ENCODE measurements around the gene PHYHIPL. TPM values are rescaled to one million over a fixed set of nuclear protein-coding genes. Genes with fewer than 3 reads are reported as not detected.

Gene PHYHIPL
- total and polyA plus RNA-seq, 4 experiments from 2014 or later: not detected

DNA sequence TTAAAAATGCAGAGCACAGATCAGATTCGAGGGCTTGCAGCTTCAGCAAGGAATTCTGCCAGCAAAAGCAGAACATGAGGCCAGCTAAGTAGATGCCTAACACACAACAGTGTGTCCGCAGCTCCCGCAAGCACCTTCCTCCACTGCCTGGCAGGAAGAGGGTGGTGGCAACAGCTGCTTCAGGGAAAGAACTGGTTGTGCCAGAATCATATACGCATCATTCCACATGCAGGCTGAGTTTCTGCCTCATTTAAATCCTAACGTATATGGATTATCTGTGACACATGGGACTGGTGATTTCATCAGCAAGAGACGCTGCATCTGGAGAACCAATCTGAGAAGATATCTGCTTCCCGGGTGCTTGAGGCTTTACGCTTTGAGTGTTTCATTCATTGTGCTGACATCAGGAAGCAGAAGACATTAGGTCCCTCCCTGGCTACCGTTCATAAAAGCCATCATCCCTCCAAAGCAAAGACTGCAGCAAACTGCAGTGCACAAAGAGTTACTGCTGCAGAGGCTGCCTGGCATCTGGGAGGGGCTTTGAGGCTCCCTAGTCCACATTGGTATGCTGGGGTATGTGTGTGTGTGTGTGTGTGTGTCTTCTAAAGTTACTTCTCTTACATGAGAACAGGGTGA is 107.1 kb downstream of the PHYHIPL start:
- DNase-seq: no peak
- no peak overlapping the region for H3K27ac Mint-ChIP-seq
- H3K27ac ChIP-seq (ENCODE audit: low read depth, low read length): no peak overlapping the region
- peaks cover 0 to 11% (median 0%) of the 10 kb centered on the region in 8 donors for H3K9me3 Mint-ChIP-seq
- H3K4me3 Mint-ChIP-seq: no peak overlapping the region
- no peaks in the 10 kb centered on the region for H3K4me1 ChIP-seq (ENCODE audit: insufficient read depth, low read length)
- ChIA-PET POLR2A (ENCODE audit: partially characterized antibody) (no interaction called here), CTCF (ENCODE audit: partially characterized antibody) (no interaction called here)
- no peaks in the 10 kb centered on the region for H3K27me3 Mint-ChIP-seq
- intact Hi-C loops (cut with micrococcal nuclease): no loop called here
- no peaks in the 10 kb centered on the region for H3K9me3 ChIP-seq (ENCODE audit: control insufficient read depth in 1 of 2, low read length in 2 of 2)
- H3K27me3 ChIP-seq (ENCODE audit: insufficient read depth, low read length): no peaks in the 10 kb centered on the region
- no peaks in the 10 kb centered on the region for H3K36me3 ChIP-seq (ENCODE audit: insufficient read depth, low read length)
- no peak overlapping the region for H3K4me3 ChIP-seq (ENCODE audit: low read length in 2 of 2)
- H3K36me3 Mint-ChIP-seq: no peaks in the 10 kb centered on the region
- no peaks in the 10 kb centered on the region for H3K4me1 Mint-ChIP-seq

DNA sequence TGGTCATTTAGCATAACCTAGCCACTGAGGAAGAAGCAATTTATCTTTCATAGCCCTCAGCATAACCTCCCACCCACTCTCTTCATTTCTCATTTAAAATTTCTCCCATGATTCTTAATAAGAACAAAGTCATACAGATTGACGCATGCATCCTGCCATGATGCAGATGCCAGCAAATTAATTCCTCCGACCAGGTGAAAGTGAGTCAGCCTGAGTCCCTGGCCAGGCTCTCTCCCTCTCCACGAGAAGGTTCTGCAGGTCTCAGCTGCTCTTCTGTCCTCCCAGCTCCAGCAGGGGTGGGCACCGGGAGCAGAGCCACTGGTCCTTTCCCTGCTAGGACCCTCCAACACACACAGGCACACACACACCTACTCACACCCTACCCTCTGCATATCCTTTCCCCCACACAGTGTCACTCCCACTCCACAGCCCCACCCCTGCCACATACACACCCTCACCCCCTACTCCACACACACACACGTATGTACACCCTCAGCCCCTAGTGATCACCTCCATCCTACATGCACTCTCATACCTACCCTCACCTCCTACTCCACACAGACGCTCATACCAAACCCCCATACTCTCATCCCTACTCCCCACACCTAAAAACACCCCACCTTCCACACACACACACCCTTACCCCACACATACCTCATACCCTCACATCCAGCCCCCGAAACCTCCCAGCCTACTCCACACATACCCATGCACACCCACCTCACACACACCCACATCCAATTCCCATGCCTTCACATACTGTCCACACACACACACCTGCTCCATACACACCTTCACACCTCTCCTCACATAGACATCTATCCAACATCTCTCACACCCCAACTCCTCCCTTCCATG is 107.9 kb downstream of the PHYHIPL start:
- intact Hi-C loops (cut with micrococcal nuclease): no loop called here
- H3K27me3 ChIP-seq (ENCODE audit: insufficient read depth, low read length): no peaks in the 10 kb centered on the region

DNA sequence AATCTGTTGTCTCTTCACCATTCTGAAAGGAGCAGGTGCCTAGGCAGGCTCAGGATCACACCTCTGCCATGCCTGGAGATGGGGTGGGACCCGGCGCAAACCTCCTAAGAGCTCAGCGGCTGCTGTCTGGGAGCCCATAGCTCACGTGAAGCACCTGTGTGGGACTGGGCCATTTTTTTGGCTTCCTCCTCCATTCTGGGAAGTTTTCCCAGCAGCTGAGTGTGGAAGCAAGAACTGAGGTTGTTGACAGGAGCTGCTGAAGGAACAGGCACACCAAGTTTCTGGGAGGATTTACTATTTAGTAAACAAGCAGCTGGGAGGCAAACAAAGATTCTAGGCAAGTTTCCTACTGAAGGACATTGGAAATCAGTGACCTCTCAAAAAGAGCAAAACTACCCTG is 108.6 kb downstream of the PHYHIPL start:
- H3K4me1 ChIP-seq (ENCODE audit: insufficient read depth, low read length): no peaks in the 10 kb centered on the region
- no peaks in the 10 kb centered on the region for H3K4me1 Mint-ChIP-seq
- H3K9me3 Mint-ChIP-seq: peaks cover 0 to 11% (median 0%) of the 10 kb centered on the region in 8 donors
- no peaks in the 10 kb centered on the region for H3K27me3 ChIP-seq (ENCODE audit: insufficient read depth, low read length)
- POLR2A ChIA-PET (ENCODE audit: partially characterized antibody): no interaction called here
- no peaks in the 10 kb centered on the region for H3K36me3 Mint-ChIP-seq
- CTCF ChIA-PET (ENCODE audit: partially characterized antibody): no interaction called here
- H3K4me3 Mint-ChIP-seq: no peak overlapping the region
- H3K9me3 ChIP-seq (ENCODE audit: control insufficient read depth in 1 of 2, low read length in 2 of 2): no peaks in the 10 kb centered on the region
- H3K27me3 Mint-ChIP-seq: no peaks in the 10 kb centered on the region
- no peaks in the 10 kb centered on the region for H3K36me3 ChIP-seq (ENCODE audit: insufficient read depth, low read length)
- no peak for DNase-seq
- H3K4me3 ChIP-seq (ENCODE audit: low read length in 2 of 2): no peak overlapping the region
- no peak overlapping the region for H3K27ac Mint-ChIP-seq
- no peak overlapping the region for H3K27ac ChIP-seq (ENCODE audit: low read depth, low read length)
- intact Hi-C loops (cut with micrococcal nuclease): no loop called here

More for the DNA sequence above, 107.9 kb downstream of the PHYHIPL start:
- POLR2A ChIA-PET (ENCODE audit: partially characterized antibody): no interaction called here
- Mint-ChIP-seq H3K27me3 (no peaks in the 10 kb centered on the region), H3K4me1 (no peaks in the 10 kb centered on the region), H3K27ac (no peak overlapping the region), H3K9me3 (peaks cover 0 to 11% (median 0%) of the 10 kb centered on the region in 8 donors), H3K36me3 (no peaks in the 10 kb centered on the region), H3K4me3 (no peak overlapping the region)
- Histone ChIP-seq H3K4me1 (ENCODE audit: insufficient read depth, low read length) (no peaks in the 10 kb centered on the region), H3K27ac (ENCODE audit: low read depth, low read length) (no peak overlapping the region), H3K4me3 (ENCODE audit: low read length in 2 of 2) (no peak overlapping the region), H3K36me3 (ENCODE audit: insufficient read depth, low read length) (no peaks in the 10 kb centered on the region), H3K9me3 (ENCODE audit: control insufficient read depth in 1 of 2, low read length in 2 of 2) (no peaks in the 10 kb centered on the region)
- DNase-seq: no peak
- CTCF ChIA-PET (ENCODE audit: partially characterized antibody): no interaction called here

DNA sequence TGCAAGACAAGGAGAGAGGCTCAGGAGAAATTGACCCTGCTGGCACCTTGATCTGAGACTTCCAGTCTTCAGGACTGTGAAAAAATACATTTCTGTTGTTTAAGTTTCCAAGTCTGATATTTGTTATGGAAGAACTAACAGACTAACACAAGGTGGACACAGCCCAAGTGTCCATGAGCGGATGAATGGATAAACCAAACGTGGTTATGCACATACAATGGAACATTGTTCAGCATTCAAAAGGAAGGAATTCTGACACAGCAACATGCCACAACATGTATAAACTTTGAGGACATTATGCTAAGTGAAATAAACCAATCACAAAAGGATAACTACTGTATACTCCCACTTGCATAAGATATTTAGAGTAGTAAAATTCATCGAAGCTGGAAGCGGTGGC is 109.4 kb downstream of the PHYHIPL start:
- CTCF ChIA-PET (ENCODE audit: partially characterized antibody): no interaction called here

DNA sequence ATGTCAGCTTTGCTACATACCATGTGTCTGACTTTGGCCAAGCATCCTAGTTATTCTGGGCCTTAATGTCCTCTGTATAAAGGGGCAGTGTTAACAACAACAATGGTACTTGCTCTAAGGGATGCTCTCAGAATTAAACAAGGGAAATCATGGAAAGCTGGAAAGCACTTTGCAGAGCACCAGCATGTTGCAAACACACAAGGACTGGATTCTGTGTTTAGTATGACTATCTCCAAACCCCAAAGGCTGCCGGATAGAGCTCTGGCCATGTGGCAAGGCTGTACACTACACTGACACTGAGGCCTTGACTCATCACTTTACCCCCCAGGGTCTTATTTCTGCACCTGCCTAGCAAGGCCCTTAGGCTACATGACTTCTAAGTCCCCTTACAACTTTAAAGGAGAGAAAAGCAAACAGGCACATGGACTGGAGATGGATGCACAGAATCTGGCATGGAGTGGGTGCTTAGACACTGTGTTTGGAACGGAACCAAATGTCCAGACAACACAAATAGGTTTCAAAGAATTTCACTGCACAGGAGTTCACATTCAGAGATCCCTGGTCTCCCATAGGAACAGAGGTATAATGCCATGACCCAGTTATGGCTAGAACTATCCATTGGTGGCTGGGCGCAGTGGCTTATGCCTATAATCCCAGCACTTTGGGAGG is 111.3 kb downstream of the PHYHIPL start:
- Histone ChIP-seq H3K36me3 (ENCODE audit: insufficient read depth, low read length) (no peaks in the 10 kb centered on the region), H3K27me3 (ENCODE audit: insufficient read depth, low read length) (no peaks in the 10 kb centered on the region), H3K27ac (ENCODE audit: low read depth, low read length) (no peak overlapping the region), H3K4me3 (ENCODE audit: low read length in 2 of 2) (no peak overlapping the region), H3K9me3 (ENCODE audit: control insufficient read depth in 1 of 2, low read length in 2 of 2) (no peaks in the 10 kb centered on the region), H3K4me1 (ENCODE audit: insufficient read depth, low read length) (no peaks in the 10 kb centered on the region)
- intact Hi-C loops (cut with micrococcal nuclease): no loop called here
- Mint-ChIP-seq H3K36me3 (no peaks in the 10 kb centered on the region), H3K4me3 (no peak overlapping the region), H3K4me1 (no peaks in the 10 kb centered on the region), H3K27me3 (no peaks in the 10 kb centered on the region), H3K9me3 (peaks cover 0 to 7% (median 1%) of the 10 kb centered on the region in 8 donors), H3K27ac (no peak overlapping the region)
- POLR2A ChIA-PET (ENCODE audit: partially characterized antibody): no interaction called here
- no peak for DNase-seq
- CTCF ChIA-PET (ENCODE audit: partially characterized antibody): no interaction called here

More for the DNA sequence above, 109.4 kb downstream of the PHYHIPL start:
- H3K27ac ChIP-seq (ENCODE audit: low read depth, low read length): no peak overlapping the region
- Mint-ChIP-seq H3K27ac (no peak overlapping the region), H3K4me3 (no peak overlapping the region), H3K27me3 (no peaks in the 10 kb centered on the region), H3K4me1 (no peaks in the 10 kb centered on the region), H3K9me3 (peaks cover 0 to 7% (median under 1%) of the 10 kb centered on the region in 8 donors), H3K36me3 (no peaks in the 10 kb centered on the region)
- POLR2A ChIA-PET (ENCODE audit: partially characterized antibody): no interaction called here
- H3K9me3 ChIP-seq (ENCODE audit: control insufficient read depth in 1 of 2, low read length in 2 of 2): no peaks in the 10 kb centered on the region
- intact Hi-C loops (cut with micrococcal nuclease): no loop called here
- H3K4me3 ChIP-seq (ENCODE audit: low read length in 2 of 2): no peak overlapping the region
- no peaks in the 10 kb centered on the region for H3K4me1 ChIP-seq (ENCODE audit: insufficient read depth, low read length)
- H3K36me3 ChIP-seq (ENCODE audit: insufficient read depth, low read length): no peaks in the 10 kb centered on the region
- no peak for DNase-seq
- H3K27me3 ChIP-seq (ENCODE audit: insufficient read depth, low read length): no peaks in the 10 kb centered on the region

DNA sequence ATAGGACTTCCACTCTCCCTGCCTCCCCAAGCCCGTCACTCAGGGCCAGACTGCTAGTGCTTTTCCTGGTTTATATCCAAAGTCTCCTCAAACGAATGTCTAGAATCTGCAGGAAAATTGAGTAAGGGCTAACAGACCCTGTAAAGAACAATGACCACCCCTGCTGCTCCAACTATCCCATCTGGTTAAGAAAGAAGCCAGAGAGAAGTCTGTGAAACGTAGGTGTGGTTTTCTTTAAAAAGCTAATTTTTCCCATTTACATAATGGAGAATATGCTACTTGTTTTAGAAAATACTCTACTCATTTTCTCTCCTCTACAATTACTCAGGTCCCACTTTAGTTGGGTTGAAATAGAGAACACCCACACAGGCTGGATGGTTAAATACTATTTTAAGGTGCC is 113.4 kb downstream of the PHYHIPL start:
- Mint-ChIP-seq H3K27ac (no peak overlapping the region), H3K9me3 (peaks cover 0 to 5% (median 2%) of the 10 kb centered on the region in 8 donors), H3K4me1 (no peaks in the 10 kb centered on the region), H3K36me3 (no peaks in the 10 kb centered on the region), H3K27me3 (no peaks in the 10 kb centered on the region), H3K4me3 (no peak overlapping the region)
- H3K36me3 ChIP-seq (ENCODE audit: insufficient read depth, low read length): no peaks in the 10 kb centered on the region
- ChIA-PET CTCF (ENCODE audit: partially characterized antibody) (no interaction called here), POLR2A (ENCODE audit: partially characterized antibody) (no interaction called here)
- H3K27ac ChIP-seq (ENCODE audit: low read depth, low read length): no peak overlapping the region
- DNase-seq: no peak
- intact Hi-C loops (cut with micrococcal nuclease): no loop called here
- no peaks in the 10 kb centered on the region for H3K4me1 ChIP-seq (ENCODE audit: insufficient read depth, low read length)
- H3K4me3 ChIP-seq (ENCODE audit: low read length in 2 of 2): no peak overlapping the region
- H3K27me3 ChIP-seq (ENCODE audit: insufficient read depth, low read length): no peaks in the 10 kb centered on the region
- H3K9me3 ChIP-seq (ENCODE audit: control insufficient read depth in 1 of 2, low read length in 2 of 2): no peaks in the 10 kb centered on the region

DNA sequence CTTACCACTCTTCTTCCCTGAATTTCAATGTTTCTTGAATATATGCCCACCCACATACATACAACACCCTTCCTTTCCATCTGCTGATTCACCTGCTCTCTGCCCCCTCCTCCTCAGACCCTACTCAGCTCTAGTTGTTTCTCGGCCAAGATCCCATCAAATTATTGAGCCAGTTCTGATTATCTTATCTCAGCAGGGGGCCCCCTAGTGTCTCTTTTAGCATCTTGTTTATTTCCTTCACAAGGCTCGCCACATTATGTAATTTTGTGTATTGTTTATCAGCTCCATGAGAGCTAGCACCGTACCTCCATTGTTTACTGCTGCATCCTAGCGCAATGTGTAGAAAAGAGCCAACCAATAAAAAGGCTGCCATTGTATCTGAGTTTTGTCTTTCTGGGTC is 114.0 kb downstream of the PHYHIPL start:
- no peak overlapping the region for H3K27ac ChIP-seq (ENCODE audit: low read depth, low read length)
- Mint-ChIP-seq H3K4me3 (no peak overlapping the region), H3K27me3 (no peaks in the 10 kb centered on the region), H3K9me3 (peaks cover 0 to 5% (median 2%) of the 10 kb centered on the region in 8 donors), H3K27ac (no peak overlapping the region), H3K4me1 (no peaks in the 10 kb centered on the region), H3K36me3 (no peaks in the 10 kb centered on the region)
- no peak for DNase-seq
- no peaks in the 10 kb centered on the region for H3K27me3 ChIP-seq (ENCODE audit: insufficient read depth, low read length)
- POLR2A ChIA-PET (ENCODE audit: partially characterized antibody): no interaction called here
- no peaks in the 10 kb centered on the region for H3K4me1 ChIP-seq (ENCODE audit: insufficient read depth, low read length)
- no peak overlapping the region for H3K4me3 ChIP-seq (ENCODE audit: low read length in 2 of 2)
- no peaks in the 10 kb centered on the region for H3K9me3 ChIP-seq (ENCODE audit: control insufficient read depth in 1 of 2, low read length in 2 of 2)
- H3K36me3 ChIP-seq (ENCODE audit: insufficient read depth, low read length): no peaks in the 10 kb centered on the region
- intact Hi-C loops (cut with micrococcal nuclease): no loop called here
- CTCF ChIA-PET (ENCODE audit: partially characterized antibody): no interaction called here
